Measurements from ENCODE around the gene ZNF345. TPM values are rescaled to one million over a fixed set of nuclear protein-coding genes. Genes with fewer than 3 reads are reported as not detected.
A peak's percentile ranks its signal among the peaks of the same experiment; 100 is the strongest.

ZNF345 gene
- 10 to 100 TPM in 4 of 5 donors, 1 to 10 TPM in 1; 8.3 to 16.4 (median 11.7) TPM for total RNA-seq
- 14.4 TPM for total RNA-seq (2013)
- 3.0 to 28.6 (median 9.1) reads per million in 29 experiments for total RNA-seq

DNA sequence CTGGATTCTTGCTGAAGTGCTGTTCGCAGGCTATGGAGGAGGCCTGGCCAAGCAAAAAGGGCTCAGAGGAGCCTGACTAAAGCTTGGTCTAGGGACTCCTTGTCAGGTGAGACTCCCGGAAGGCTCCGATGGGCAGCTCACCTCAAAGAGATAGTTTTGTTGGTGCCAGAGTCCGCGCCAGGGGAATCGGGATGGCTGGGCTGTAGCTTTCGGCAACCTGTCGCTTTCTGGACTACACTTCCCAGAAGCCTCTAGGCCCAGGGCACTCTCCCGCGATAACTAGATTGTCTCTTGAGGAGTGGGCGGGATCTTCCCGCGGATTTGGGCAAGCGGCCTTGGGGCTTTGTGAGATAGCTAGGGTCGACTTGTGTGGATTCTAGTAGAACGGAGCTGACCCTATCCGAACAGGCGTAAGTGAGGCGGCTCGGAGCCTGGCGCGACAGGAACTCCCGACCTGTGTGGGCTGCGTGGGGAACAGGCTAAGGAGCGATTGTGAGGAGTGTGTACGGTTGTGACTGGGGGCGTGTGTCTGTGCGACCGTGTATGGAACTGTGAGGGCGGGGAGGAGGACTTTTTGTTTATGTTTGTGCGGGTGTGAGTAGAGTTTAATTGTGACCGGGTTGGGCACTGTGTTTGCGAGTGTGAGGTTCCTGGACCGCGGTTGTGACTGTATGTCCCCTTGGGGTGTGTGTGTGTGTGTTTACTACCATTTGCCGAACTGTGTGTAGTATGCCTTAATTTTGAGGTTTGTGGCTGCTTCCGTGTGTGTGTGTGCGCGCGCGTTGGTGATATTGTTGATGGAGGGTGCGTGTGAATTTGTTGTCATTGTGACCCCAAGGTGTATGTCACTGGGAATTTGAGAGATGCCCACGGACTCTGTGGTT is at the start of gene ZNF345:
ZNF345 (plus strand) TSS at position 318 of the 884 bp plus-strand sequence. CDS start 25,955 bp downstream, outside the sequence.
- H3K27me3 ChIP-seq (replicated peaks in 1 of 2; ENCODE audit: control insufficient read depth in 2 of 2, extremely low read depth in 1 of 2, insufficient read depth in 2 of 2, low read length in 1 of 2) = no peaks in the 10 kb centered on the region
- Mint-ChIP-seq H3K4me1 (peaks cover 17 to 21% (median 19%) of the 10 kb centered on the region in 3 donors), H3K9me3 (peaks cover 7 to 17% (median 14%) of the 10 kb centered on the region in 3 donors), H3K36me3 (peaks cover 40% of the 10 kb centered on the region), H3K27me3 (no peaks in the 10 kb centered on the region), H3K27ac (no peak within 1 kb of the TSS), H3K4me3 (no peak within 1 kb of the TSS)
- peaks cover 0 to 10% of the 10 kb centered on the region in 2 donors for H3K36me3 ChIP-seq (ENCODE audit: control insufficient read depth in 2 of 2, extremely low read depth in 1 of 2, insufficient read depth in 1 of 2, low read length in 1 of 2)
- peak within 1 kb of the TSS; percentile 87 for H3K27ac ChIP-seq (ENCODE audit: low read length)
- peaks cover 1% of the 10 kb centered on the region for H3K9me3 ChIP-seq
- CTCF ChIA-PET = interaction anchor here in 1 of 2 donors (0.6 to 1.3 kb wide), 10 partner anchors 12 to 1783 kb away, joined by 3 to 5 read pairs (median 3); partner anchors contain the start of genes ZNF540, ZNF568, ZNF571 and ZNF829
- under 1% methylated on average over 43 of the region's 43 CpGs for WGBS (ENCODE audit: insufficient coverage)
- H3K4me3 ChIP-seq (ENCODE audit: control insufficient read depth in 1 of 2, extremely low read depth in 1 of 2, low read length in 1 of 2) = peak within 1 kb of the TSS; percentile 87 to 97
- POLR2A ChIA-PET = interaction anchor here (0.6 to 3.0 kb wide), 5 partner anchors 9 to 744 kb away, joined by 3 to 26 read pairs (median 4); partner anchors contain the start of genes ZNF790 (in 2 of the 2), ZNF540 (in 1 of the 2) and ZNF571 (in 1 of the 2)
- H3K4me1 ChIP-seq (ENCODE audit: control insufficient read depth in 1 of 2, extremely low read depth in 1 of 2, insufficient read depth in 2 of 2, low read length in 2 of 2) = peaks cover 11 to 25% of the 10 kb centered on the region in 2 experiments
- ATAC-seq (replicated peaks in 1 of 4) (peak; percentile 88 to 89 (median 88)), DNase-seq (peak; percentile 68 to 91 (median 84))

DNA sequence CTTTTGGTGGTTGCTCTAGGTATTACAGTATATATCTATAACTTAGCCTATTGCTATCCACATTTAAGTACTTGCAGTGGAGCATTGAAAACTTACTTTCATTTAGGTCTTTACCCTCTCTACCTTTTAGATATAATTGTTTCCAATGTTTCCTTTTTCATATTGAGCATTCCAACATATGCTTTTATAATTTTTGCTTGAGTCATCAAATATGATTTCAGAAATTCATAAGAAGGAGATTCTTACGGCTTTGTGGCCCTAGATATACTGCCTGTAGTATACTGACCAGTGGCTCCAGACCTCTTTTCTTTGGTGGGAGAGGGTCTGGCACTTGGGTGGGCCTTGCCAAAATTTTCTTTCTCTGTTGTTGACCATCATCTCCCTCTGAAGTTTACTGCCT is 45.3 kb upstream of the ZNF345 start:
- POLR2A ChIA-PET = interaction anchor here in 1 of 2 donors (0.6 kb wide), 1 partner anchor 178 kb away, joined by 3 read pairs; no protein-coding TSS in a partner anchor

DNA sequence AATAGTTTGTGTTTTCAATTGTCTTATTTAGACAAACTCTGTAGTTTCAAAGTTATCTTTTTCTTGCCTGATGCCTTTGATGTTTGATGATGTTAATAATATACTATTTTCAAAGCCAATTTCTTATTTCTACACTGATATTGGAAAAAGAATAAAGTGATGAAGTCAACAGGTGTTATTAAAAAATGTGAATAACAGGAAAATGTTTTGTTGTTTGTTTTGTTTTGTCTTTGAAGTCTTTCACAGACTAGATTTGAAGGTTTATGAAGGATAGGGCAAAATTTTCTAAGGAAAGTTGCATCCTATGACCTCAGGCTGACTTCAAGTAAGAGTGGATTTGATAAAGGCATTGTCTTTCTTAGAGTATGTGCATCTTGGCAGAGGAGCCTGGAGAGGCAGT is 43.6 kb upstream of the ZNF345 start:
- no peaks in the 10 kb centered on the region for H3K4me1 ChIP-seq (ENCODE audit: control insufficient read depth in 1 of 2, extremely low read depth in 1 of 2, insufficient read depth in 2 of 2, low read length in 2 of 2)
- peaks cover 72% of the 10 kb centered on the region for H3K36me3 Mint-ChIP-seq
- ATAC-seq (replicated peaks in 1 of 4) (no peak), DNase-seq (no peak)
- no peak overlapping the region for H3K4me3 Mint-ChIP-seq
- ChIA-PET CTCF (no interaction called here), POLR2A (no interaction called here)
- no peak overlapping the region for H3K27ac Mint-ChIP-seq
- no peaks in the 10 kb centered on the region for H3K27me3 Mint-ChIP-seq
- no peaks in the 10 kb centered on the region for H3K4me1 Mint-ChIP-seq
- no peak overlapping the region for H3K4me3 ChIP-seq (ENCODE audit: control insufficient read depth in 1 of 2, extremely low read depth in 1 of 2, low read length in 1 of 2)
- H3K9me3 ChIP-seq = peaks cover 13% of the 10 kb centered on the region
- H3K36me3 ChIP-seq (ENCODE audit: control insufficient read depth in 2 of 2, extremely low read depth in 1 of 2, insufficient read depth in 1 of 2, low read length in 1 of 2) = peaks cover 8 to 12% of the 10 kb centered on the region in 2 donors
- H3K9me3 Mint-ChIP-seq = peaks cover 13 to 60% (median 45%) of the 10 kb centered on the region in 3 donors
- H3K27me3 ChIP-seq (replicated peaks in 1 of 2; ENCODE audit: control insufficient read depth in 2 of 2, extremely low read depth in 1 of 2, insufficient read depth in 2 of 2, low read length in 1 of 2) = no peaks in the 10 kb centered on the region
- H3K27ac ChIP-seq (ENCODE audit: low read length) = no peak overlapping the region

More for the DNA sequence above, 45.3 kb upstream of the ZNF345 start:
- H3K27me3 Mint-ChIP-seq = no peaks in the 10 kb centered on the region
- H3K27ac Mint-ChIP-seq = no peak overlapping the region
- H3K4me3 Mint-ChIP-seq = no peak overlapping the region
- Histone ChIP-seq H3K4me3 (ENCODE audit: control insufficient read depth in 1 of 2, extremely low read depth in 1 of 2, low read length in 1 of 2) (no peak overlapping the region), H3K27me3 (replicated peaks in 1 of 2; ENCODE audit: control insufficient read depth in 2 of 2, extremely low read depth in 1 of 2, insufficient read depth in 2 of 2, low read length in 1 of 2) (no peaks in the 10 kb centered on the region), H3K9me3 (peaks cover 13% of the 10 kb centered on the region), H3K4me1 (ENCODE audit: control insufficient read depth in 1 of 2, extremely low read depth in 1 of 2, insufficient read depth in 2 of 2, low read length in 2 of 2) (no peaks in the 10 kb centered on the region), H3K27ac (ENCODE audit: low read length) (no peak overlapping the region), H3K36me3 (ENCODE audit: control insufficient read depth in 2 of 2, extremely low read depth in 1 of 2, insufficient read depth in 1 of 2, low read length in 1 of 2) (peaks cover 8 to 12% of the 10 kb centered on the region in 2 donors)
- peaks cover 9 to 43% (median 35%) of the 10 kb centered on the region in 3 donors for H3K9me3 Mint-ChIP-seq
- CTCF ChIA-PET = interaction anchor here in 1 of 2 donors (0.7 kb wide), 1 partner anchor 165 kb away, joined by 5 read pairs; no protein-coding TSS in a partner anchor
- peaks cover 69% of the 10 kb centered on the region for H3K36me3 Mint-ChIP-seq
- no CpG with 5 or more reads among the region's 1 CpG for WGBS (ENCODE audit: insufficient coverage)
- no peak for DNase-seq
- no peaks in the 10 kb centered on the region for H3K4me1 Mint-ChIP-seq
- ATAC-seq (replicated peaks in 1 of 4) = no peak

DNA sequence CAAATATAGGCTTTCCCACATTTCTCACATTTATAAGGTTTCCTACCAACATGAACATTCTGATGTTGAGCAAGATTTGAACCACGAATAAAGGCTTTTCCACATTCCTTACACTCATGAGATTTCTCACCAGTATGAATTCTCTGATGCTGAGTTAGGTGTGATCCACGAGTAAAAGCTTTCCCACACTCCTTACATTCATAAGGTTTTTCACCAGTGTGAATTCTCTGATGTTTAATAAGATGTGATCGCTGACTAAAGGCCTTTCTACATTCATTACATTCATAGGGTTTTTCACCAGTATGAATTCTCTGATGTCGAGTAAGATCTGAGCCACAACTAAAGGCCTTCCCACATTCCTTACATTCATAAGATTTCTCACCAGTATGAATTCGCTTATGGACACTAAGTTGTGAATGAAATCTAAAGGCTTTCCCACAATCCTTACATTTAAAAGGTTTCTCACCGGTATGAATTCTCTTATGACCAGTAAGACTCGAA is 31.5 kb upstream of the ZNF345 start:
- Histone ChIP-seq H3K27ac (ENCODE audit: low read length) (no peak overlapping the region), H3K27me3 (replicated peaks in 1 of 2; ENCODE audit: control insufficient read depth in 2 of 2, extremely low read depth in 1 of 2, insufficient read depth in 2 of 2, low read length in 1 of 2) (no peaks in the 10 kb centered on the region), H3K9me3 (peaks cover 49% of the 10 kb centered on the region), H3K4me1 (ENCODE audit: control insufficient read depth in 1 of 2, extremely low read depth in 1 of 2, insufficient read depth in 2 of 2, low read length in 2 of 2) (no peaks in the 10 kb centered on the region), H3K36me3 (ENCODE audit: control insufficient read depth in 2 of 2, extremely low read depth in 1 of 2, insufficient read depth in 1 of 2, low read length in 1 of 2) (peaks cover 3 to 31% of the 10 kb centered on the region in 2 donors), H3K4me3 (ENCODE audit: control insufficient read depth in 1 of 2, extremely low read depth in 1 of 2, low read length in 1 of 2) (no peak overlapping the region)
- no peaks in the 10 kb centered on the region for H3K27me3 Mint-ChIP-seq
- H3K9me3 Mint-ChIP-seq = peaks cover 4 to 41% (median 30%) of the 10 kb centered on the region in 3 donors
- H3K36me3 Mint-ChIP-seq = peaks cover 81% of the 10 kb centered on the region
- H3K27ac Mint-ChIP-seq = no peak overlapping the region
- DNase-seq (no peak), ATAC-seq (replicated peaks in 1 of 4) (no peak)
- H3K4me3 Mint-ChIP-seq = no peak overlapping the region
- no CpG with 5 or more reads among the region's 7 CpGs for WGBS (ENCODE audit: insufficient coverage)
- CTCF ChIA-PET = interaction anchor here in 1 of 2 donors (0.6 kb wide), 1 partner anchor 340 kb away, joined by 3 read pairs; no protein-coding TSS in a partner anchor
- H3K4me1 Mint-ChIP-seq = no peaks in the 10 kb centered on the region
- POLR2A ChIA-PET = no interaction called here

DNA sequence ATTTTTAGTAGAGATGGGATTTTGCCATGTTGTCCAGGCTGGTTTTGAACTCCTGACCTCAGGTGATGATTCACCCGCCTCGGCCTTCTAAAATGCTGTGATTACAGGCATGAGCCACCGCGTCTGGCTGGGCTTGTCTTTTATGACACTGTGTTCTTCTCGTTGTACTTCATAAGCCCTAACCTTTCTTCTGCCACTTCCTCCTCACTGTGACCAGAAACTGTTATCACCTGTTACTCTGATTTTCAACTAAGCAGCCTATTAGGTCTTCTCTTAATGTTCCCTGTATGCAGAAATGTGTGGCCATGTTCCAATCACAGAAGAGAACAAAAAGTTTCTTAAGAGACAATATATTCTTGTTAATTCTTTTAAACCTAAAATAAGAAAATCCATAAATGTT is 28.9 kb upstream of the ZNF345 start:
- H3K27me3 ChIP-seq (replicated peaks in 1 of 2; ENCODE audit: control insufficient read depth in 2 of 2, extremely low read depth in 1 of 2, insufficient read depth in 2 of 2, low read length in 1 of 2) = no peaks in the 10 kb centered on the region
- no peaks in the 10 kb centered on the region for H3K27me3 Mint-ChIP-seq
- no peak overlapping the region for H3K27ac Mint-ChIP-seq
- no peak overlapping the region for H3K4me3 ChIP-seq (ENCODE audit: control insufficient read depth in 1 of 2, extremely low read depth in 1 of 2, low read length in 1 of 2)
- H3K4me1 ChIP-seq (ENCODE audit: control insufficient read depth in 1 of 2, extremely low read depth in 1 of 2, insufficient read depth in 2 of 2, low read length in 2 of 2) = no peaks in the 10 kb centered on the region
- H3K27ac ChIP-seq (ENCODE audit: low read length) = no peak overlapping the region
- ChIA-PET POLR2A (no interaction called here), CTCF (no interaction called here)
- 100% methylated on average over 5 of the region's 5 CpGs for WGBS (ENCODE audit: insufficient coverage)
- ATAC-seq (replicated peaks in 1 of 4) (no peak), DNase-seq (no peak)
- H3K9me3 Mint-ChIP-seq = peaks cover 13 to 61% (median 50%) of the 10 kb centered on the region in 3 donors
- peak overlapping the region in 1 of 3 donors; percentile 9 for H3K4me3 Mint-ChIP-seq
- peaks cover 86% of the 10 kb centered on the region for H3K36me3 Mint-ChIP-seq
- peaks cover 46% of the 10 kb centered on the region for H3K9me3 ChIP-seq
- H3K36me3 ChIP-seq (ENCODE audit: control insufficient read depth in 2 of 2, extremely low read depth in 1 of 2, insufficient read depth in 1 of 2, low read length in 1 of 2) = peaks cover 10 to 46% of the 10 kb centered on the region in 2 donors
- H3K4me1 Mint-ChIP-seq = no peaks in the 10 kb centered on the region

DNA sequence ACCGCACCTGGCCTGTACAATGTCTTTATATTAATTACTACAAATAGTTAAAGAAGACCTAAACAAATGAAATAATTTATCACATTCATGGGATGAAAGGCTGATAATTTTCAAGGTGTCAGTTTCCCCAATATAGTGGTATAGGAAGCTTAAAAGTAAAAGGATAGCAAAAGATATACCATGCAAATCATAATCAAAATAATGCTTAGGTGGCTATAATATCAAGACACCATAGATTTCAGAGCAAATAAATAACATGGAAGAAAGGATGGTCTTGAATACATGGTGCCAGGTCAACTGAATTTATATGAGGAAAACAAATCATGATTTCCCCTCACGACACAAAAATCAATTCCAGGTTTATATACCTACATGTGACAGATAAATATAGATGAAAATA is 17.2 kb upstream of the ZNF345 start:
- CTCF ChIA-PET = interaction anchor here in 1 of 2 donors (0.7 kb wide), 1 partner anchor 146 kb away, joined by 4 read pairs; the partner anchor contains the start of gene ZNF567
- no CpG with 5 or more reads among the region's 2 CpGs for WGBS (ENCODE audit: insufficient coverage)
- H3K9me3 ChIP-seq = peaks cover 27% of the 10 kb centered on the region
- peaks cover 22 to 56% (median 48%) of the 10 kb centered on the region in 3 donors for H3K9me3 Mint-ChIP-seq
- ATAC-seq (replicated peaks in 1 of 4) = no peak
- H3K27ac ChIP-seq (ENCODE audit: low read length) = no peak overlapping the region
- H3K36me3 Mint-ChIP-seq = peaks cover 68% of the 10 kb centered on the region
- no peak overlapping the region for H3K4me3 Mint-ChIP-seq
- H3K27me3 Mint-ChIP-seq = no peaks in the 10 kb centered on the region
- POLR2A ChIA-PET = interaction anchor here in 1 of 2 donors (0.7 kb wide), 1 partner anchor 188 kb away, joined by 5 read pairs; no protein-coding TSS in a partner anchor
- no peak overlapping the region for H3K4me3 ChIP-seq (ENCODE audit: control insufficient read depth in 1 of 2, extremely low read depth in 1 of 2, low read length in 1 of 2)
- H3K4me1 Mint-ChIP-seq = peaks cover 0 to 9% (median 5%) of the 10 kb centered on the region in 3 donors
- H3K27me3 ChIP-seq (replicated peaks in 1 of 2; ENCODE audit: control insufficient read depth in 2 of 2, extremely low read depth in 1 of 2, insufficient read depth in 2 of 2, low read length in 1 of 2) = no peaks in the 10 kb centered on the region
- H3K4me1 ChIP-seq (ENCODE audit: control insufficient read depth in 1 of 2, extremely low read depth in 1 of 2, insufficient read depth in 2 of 2, low read length in 2 of 2) = peaks cover 5 to 9% of the 10 kb centered on the region in 2 experiments
- no peak overlapping the region for H3K27ac Mint-ChIP-seq
- DNase-seq = no peak
- peaks cover 19 to 23% of the 10 kb centered on the region in 2 donors for H3K36me3 ChIP-seq (ENCODE audit: control insufficient read depth in 2 of 2, extremely low read depth in 1 of 2, insufficient read depth in 1 of 2, low read length in 1 of 2)

Measured in T-cell (primary cell).